GM19395 (cell line): ENCODE results near the gene NPIPB8.
"Not testable (repeated sequence)": the region's sequence is repeated elsewhere in the genome, so short reads cannot be mapped to it uniquely, and the experiment has no call there.

Source experiments
- ATAC-seq: cut with Tn5 transposase; IDR thresholded peaks from one replicate; pipeline ENCODE4 v1.9.1; 2021; ENCODE audit warnings: mild to moderate bottlenecking, moderate library complexity; ENCODE audit not compliant: unreplicated experiment

The NPIPB8 gene

GRCh38 chr16:28623172-28623711 is 14.6 kb upstream of the NPIPB8 start:
- no peak for ATAC-seq

DNA sequence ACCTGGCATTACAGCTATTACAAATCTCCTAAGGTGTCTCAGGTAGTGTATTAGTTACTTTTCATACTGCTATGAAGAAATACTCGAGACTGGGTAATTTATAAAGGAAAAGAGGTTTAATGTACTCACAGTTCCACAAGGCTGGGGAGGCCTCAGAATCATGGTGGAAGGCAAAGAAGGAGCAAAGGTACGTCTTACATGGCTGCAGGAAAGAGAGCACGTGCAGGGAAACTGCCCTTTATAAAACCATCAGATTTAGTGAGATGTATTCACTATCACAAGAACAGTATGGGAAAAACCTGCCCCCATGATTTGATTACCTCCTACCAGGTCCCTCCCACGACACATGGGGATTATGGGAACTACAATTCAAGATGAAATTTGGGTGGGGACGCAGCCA is 7.0 kb upstream of the NPIPB8 start:
- ATAC-seq: not testable (repeated sequence)

GRCh38 chr16:28636093-28636823 is 1.6 kb upstream of the NPIPB8 start:
- not testable (repeated sequence) for ATAC-seq

- not testable (repeated sequence) for ATAC-seq
Measured at GRCh38 chr16:28638359-28638758, 494 bp downstream of the NPIPB8 start.

DNA sequence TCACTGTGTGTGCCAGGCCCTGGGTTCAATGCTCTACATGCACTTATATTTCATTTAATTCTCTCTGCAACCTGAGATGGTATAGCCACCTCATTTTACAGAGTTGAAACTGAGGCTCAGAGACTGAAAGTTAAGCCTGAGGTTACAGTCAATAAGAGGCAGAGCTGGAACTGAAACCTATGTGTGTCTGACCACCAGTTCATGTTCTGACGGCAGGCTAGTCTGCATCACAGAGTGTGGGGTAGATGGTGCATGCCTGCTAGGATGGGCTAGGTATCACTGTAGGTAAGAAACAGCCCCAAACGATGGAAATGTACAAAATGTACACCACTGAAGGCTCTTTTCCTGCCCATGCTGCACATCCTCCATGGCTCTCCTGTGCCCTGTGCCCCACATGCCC is 2.1 kb downstream of the NPIPB8 start:
- not testable (repeated sequence) for ATAC-seq

GRCh38 chr16:28666264-28666663 is 28.4 kb downstream of the NPIPB8 start:
- not testable (repeated sequence) for ATAC-seq

GRCh38 chr16:28667480-28667879 is 29.6 kb downstream of the NPIPB8 start:
- not testable (repeated sequence) for ATAC-seq

DNA sequence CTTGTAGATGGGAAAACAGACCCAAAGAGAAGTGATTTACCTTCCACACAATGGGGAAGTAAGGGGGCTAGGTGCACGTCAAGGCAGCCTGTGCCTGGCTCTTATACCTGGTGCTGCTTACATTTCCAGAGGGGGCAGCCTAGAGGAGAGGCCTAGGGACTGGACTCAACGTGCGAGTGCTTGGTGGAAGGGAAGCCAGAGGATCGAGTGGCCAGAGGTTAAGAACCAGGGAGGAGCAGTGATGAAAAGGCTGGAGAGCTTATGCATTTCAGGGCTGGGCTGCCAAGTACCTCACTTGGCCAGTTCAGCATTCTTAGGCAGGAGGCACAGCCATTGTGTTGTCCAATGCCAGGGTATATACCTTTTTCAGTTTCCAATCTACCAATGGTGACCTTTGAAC is 30.3 kb downstream of the NPIPB8 start:
- not testable (repeated sequence) for ATAC-seq

- not testable (repeated sequence) for ATAC-seq
Measured at GRCh38 chr16:28688327-28688952, 50.6 kb downstream of the NPIPB8 start.

GRCh38 chr16:28689425-28689824 is 51.6 kb downstream of the NPIPB8 start:
- not testable (repeated sequence) for ATAC-seq

DNA sequence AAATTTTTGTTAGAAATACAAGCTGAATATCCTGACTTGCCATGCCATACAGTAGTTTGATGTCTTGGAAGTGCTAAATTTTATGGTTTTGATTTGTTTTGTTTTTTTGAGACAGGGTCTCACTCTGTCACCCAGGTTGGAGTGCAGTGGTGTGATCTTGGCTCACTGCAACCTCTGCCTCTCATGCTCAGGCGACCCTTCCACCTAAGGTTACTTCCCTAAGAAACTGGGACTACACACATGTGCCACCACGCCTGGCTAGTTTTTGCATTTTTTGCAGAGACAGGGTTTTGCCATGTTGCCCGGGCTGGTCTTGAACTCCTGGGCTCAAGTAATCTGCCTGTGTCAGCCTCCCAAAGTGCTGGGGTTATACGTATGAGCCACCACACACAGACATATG is 53.9 kb downstream of the NPIPB8 start:
- ATAC-seq: not testable (repeated sequence)

- not testable (repeated sequence) for ATAC-seq
Measured at GRCh38 chr16:28693257-28693950, 55.5 kb downstream of the NPIPB8 start.

GRCh38 chr16:28699792-28700191 is 61.9 kb downstream of the NPIPB8 start:
- ATAC-seq: not testable (repeated sequence)

GRCh38 chr16:28700349-28700748 is 62.5 kb downstream of the NPIPB8 start:
- ATAC-seq: not testable (repeated sequence)

- not testable (repeated sequence) for ATAC-seq
Measured at GRCh38 chr16:28701384-28701783, 63.5 kb downstream of the NPIPB8 start.

GRCh38 chr16:28704246-28704645 is 66.4 kb downstream of the NPIPB8 start:
- ATAC-seq: not testable (repeated sequence)
